DND-41 (cell line): ENCODE results near the gene IL20RB.

Source experiments
- ATAC-seq: fragments of 200-7000 bp; cut with Tn5 transposase; 3 replicates; pipeline ENCODE4 v1.9.1; 2021; ENCODE audit warnings: low read depth; ENCODE audit not compliant: insufficient read depth
- DNase-seq: peaks from one replicate; pipeline ENCODE4 v3.0.0-alpha.2; 2020
- H2AFZ ChIP-seq: 2 replicates; pipeline ENCODE4 v1.6.0; 2012; ENCODE audit warnings: low read depth, low read length
- H3K27ac ChIP-seq: 2 replicates; pipeline ENCODE4 v1.5.1; 2012; ENCODE audit warnings: low read length, inconsistent platforms
- H3K27me3 ChIP-seq: fragments of 200-600 bp; sonication (generic); 2 replicates; pipeline ENCODE4 v1.6.0; 2012; ENCODE audit warnings: low read length, mild to moderate bottlenecking, inconsistent platforms; ENCODE audit not compliant: insufficient read depth, poor library complexity
- H3K36me3 ChIP-seq: 2 replicates; pipeline ENCODE4 v1.5.1; 2012; ENCODE audit warnings: low read length, inconsistent platforms; ENCODE audit not compliant: insufficient read depth
- H3K4me1 ChIP-seq: 2 replicates; pipeline ENCODE4 v1.5.1; 2012; ENCODE audit warnings: mild to moderate bottlenecking, low read length; ENCODE audit not compliant: insufficient read depth
- H3K4me2 ChIP-seq: 2 replicates; pipeline ENCODE4 v1.6.0; 2012; ENCODE audit warnings: mild to moderate bottlenecking, moderate library complexity, low read length, inconsistent platforms; ENCODE audit not compliant: insufficient read depth
- H3K4me3 ChIP-seq, 2 experiments: fragments of 200-600 bp in 1 of 2; shearing (Covaris generic) in 1 of 2; 2 replicates each; pipeline ENCODE4 v1.5.1; 2012 to 2016; ENCODE audit warnings: inconsistent platforms in 2 of 2, low read length in 2 of 2, mild to moderate bottlenecking in 2 of 2, low read depth in 1 of 2, moderate library complexity in 1 of 2
- H3K79me2 ChIP-seq: 2 replicates; pipeline ENCODE4 v1.6.0; 2012; ENCODE audit warnings: low read length, inconsistent platforms; ENCODE audit not compliant: insufficient read depth
- H3K9ac ChIP-seq: 2 replicates; pipeline ENCODE4 v1.6.0; 2012; ENCODE audit warnings: low read depth, mild to moderate bottlenecking, inconsistent platforms, low read length, moderate library complexity
- H3K9me3 ChIP-seq: 2 replicates; pipeline ENCODE4 v1.5.1; 2012; ENCODE audit warnings: low read length, moderate library complexity, mild to moderate bottlenecking, inconsistent platforms; ENCODE audit not compliant: insufficient read depth, severe bottlenecking
- H4K20me1 ChIP-seq: 2 replicates; pipeline ENCODE4 v1.6.0; 2012; ENCODE audit warnings: low read length; ENCODE audit not compliant: insufficient read depth
- EZH2 ChIP-seq: IDR thresholded peaks from 3 replicates; pipeline ENCODE4 v1.6.1; 2012; ENCODE audit warnings: borderline replicate concordance, low read depth, mild to moderate bottlenecking, moderate library complexity, low read length, inconsistent platforms; ENCODE audit not compliant: severe bottlenecking
- TF ChIP-seq, protein P1 (sequence below): IDR thresholded peaks from 2 replicates; pipeline ENCODE4 v1.5.1; 2012; ENCODE audit warnings: borderline replicate concordance, low read length, moderate library complexity, mild to moderate bottlenecking; ENCODE audit not compliant: poor library complexity, severe bottlenecking; ENCODE audit errors: extremely low read depth

Gene IL20RB

DNA sequence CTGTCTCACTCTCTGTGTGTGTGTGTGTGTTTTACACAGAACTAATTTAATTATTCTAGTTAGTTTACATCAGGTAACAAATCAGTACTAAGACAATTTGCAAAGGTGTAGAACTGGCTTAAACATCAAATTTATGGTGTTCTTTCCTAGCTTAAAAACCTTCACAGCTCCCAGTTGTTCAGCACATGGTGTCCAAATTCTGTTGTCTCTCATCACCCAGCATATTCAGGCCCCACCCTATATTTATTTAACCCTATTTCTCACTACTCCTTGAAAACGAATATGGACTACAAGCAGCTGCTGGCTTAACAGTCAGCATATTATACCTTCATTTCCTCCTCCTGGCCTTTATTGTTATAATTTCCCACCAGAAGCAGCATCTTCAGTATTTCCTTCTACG, 1.2 kb downstream of the IL20RB start:
- Histone ChIP-seq H3K27ac (no peak overlapping the region), H3K36me3 (no peaks in the 10 kb centered on the region), H4K20me1 (no peaks in the 10 kb centered on the region), H3K79me2 (no peaks in the 10 kb centered on the region), H3K9ac (no peak overlapping the region), H3K27me3 (no peaks in the 10 kb centered on the region), H3K9me3 (no peaks in the 10 kb centered on the region), H2AFZ (no peak overlapping the region), H3K4me2 (no peak overlapping the region), H3K4me1 (no peaks in the 10 kb centered on the region), H3K4me3 (no peak overlapping the region)
- no peak for TF ChIP-seq EZH2
- TF ChIP-seq, protein P1, sequence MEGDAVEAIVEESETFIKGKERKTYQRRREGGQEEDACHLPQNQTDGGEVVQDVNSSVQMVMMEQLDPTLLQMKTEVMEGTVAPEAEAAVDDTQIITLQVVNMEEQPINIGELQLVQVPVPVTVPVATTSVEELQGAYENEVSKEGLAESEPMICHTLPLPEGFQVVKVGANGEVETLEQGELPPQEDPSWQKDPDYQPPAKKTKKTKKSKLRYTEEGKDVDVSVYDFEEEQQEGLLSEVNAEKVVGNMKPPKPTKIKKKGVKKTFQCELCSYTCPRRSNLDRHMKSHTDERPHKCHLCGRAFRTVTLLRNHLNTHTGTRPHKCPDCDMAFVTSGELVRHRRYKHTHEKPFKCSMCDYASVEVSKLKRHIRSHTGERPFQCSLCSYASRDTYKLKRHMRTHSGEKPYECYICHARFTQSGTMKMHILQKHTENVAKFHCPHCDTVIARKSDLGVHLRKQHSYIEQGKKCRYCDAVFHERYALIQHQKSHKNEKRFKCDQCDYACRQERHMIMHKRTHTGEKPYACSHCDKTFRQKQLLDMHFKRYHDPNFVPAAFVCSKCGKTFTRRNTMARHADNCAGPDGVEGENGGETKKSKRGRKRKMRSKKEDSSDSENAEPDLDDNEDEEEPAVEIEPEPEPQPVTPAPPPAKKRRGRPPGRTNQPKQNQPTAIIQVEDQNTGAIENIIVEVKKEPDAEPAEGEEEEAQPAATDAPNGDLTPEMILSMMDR = no peak
- no peak for ATAC-seq
- DNase-seq = no peak

DNA sequence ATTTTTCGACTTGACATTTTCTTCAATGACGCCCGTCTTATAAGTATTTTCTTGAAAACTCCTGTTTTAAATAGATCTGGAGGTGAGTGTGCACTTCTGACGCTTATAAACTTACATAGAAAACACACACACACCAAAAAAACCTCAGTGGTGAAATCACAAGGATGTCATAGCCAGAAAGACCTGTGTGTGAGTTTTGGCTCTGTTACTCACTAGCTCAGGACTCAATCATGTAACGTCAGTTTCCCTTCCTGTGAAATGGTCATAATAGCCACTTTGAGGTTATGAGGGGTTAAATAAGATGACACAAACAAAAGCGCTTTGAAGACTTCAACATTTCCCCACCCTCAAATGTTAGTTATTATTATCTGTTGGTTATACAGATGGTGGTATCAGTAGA, 1.8 kb downstream of the IL20RB start:
- no peak overlapping the region for H3K4me3 ChIP-seq
- TF ChIP-seq, protein P1 = no peak
- TF ChIP-seq EZH2 = no peak
- no peaks in the 10 kb centered on the region for H3K79me2 ChIP-seq
- H3K27me3 ChIP-seq = no peaks in the 10 kb centered on the region
- H3K36me3 ChIP-seq = no peaks in the 10 kb centered on the region
- no peak for ATAC-seq
- no peaks in the 10 kb centered on the region for H3K4me1 ChIP-seq
- no peak for DNase-seq
- no peak overlapping the region for H2AFZ ChIP-seq
- H3K9me3 ChIP-seq = no peaks in the 10 kb centered on the region
- no peak overlapping the region for H3K27ac ChIP-seq
- H4K20me1 ChIP-seq = no peaks in the 10 kb centered on the region
- no peak overlapping the region for H3K4me2 ChIP-seq
- no peak overlapping the region for H3K9ac ChIP-seq

DNA sequence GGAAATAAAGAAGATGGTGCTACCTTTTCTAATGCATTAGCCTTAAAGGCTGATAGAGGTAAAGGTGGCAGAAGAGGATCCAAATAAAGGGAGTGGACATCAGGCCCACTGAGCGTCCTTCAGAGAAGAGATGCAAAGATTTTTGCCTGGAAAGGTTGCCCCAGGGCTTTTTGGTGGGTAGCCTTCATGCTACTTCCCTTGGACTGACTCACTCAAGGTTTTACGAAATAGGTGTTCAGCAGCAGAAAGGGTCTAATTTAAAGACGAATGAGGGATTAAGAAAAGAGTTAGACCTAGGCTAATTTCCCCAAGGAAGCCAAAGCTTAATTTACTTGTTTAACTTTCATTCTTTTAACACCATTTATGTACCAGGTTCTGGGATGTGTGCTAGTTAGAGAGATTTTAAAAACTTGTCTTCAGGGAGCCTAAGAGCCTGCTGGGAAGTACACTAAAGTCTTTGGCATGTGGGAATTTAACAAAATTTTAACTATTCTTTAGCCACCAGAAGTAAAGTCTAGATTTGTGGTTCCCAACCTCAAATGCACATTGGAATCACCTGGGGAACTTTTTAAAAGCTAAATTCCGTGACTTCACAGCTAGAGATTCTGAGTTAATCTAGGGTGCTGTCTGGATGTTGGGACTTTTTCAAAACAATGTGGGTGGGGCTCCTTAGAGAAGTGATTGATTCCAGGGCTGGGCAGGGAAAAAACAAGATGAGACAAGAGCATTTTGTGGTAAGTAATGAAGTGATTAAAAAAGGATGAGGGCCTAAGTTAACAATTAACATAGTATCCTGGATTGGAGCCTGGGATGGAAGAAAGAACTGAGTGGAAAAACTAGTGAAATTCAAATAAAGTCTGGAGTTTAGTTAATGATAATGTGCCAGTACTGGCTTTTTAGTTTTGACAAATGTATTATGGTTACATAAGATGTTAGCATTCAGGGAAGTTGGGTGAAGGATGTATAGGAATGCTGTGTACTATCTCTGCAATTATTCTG, 3.4 kb downstream of the IL20RB start:
- Histone ChIP-seq H2AFZ (no peak overlapping the region), H3K27ac (no peak overlapping the region), H3K9ac (no peak overlapping the region), H3K9me3 (no peaks in the 10 kb centered on the region), H3K79me2 (no peaks in the 10 kb centered on the region), H3K4me2 (no peak overlapping the region), H3K4me3 (no peak overlapping the region), H3K4me1 (no peaks in the 10 kb centered on the region), H3K27me3 (no peaks in the 10 kb centered on the region), H3K36me3 (no peaks in the 10 kb centered on the region), H4K20me1 (no peaks in the 10 kb centered on the region)
- TF ChIP-seq EZH2 = no peak
- TF ChIP-seq, protein P1 = no peak
- ATAC-seq (no peak), DNase-seq (no peak)
